Measurements from ENCODE around the gene GFPT2. TPM values are rescaled to one million over a fixed set of nuclear protein-coding genes. Genes with fewer than 3 reads are reported as not detected.

GFPT2 gene
- total and polyA plus RNA-seq, 2 of the 4 experiments (the other 2 are of a cell fraction): 20.3 to 20.8 TPM

- Histone ChIP-seq H4K8ac (ENCODE audit: low read depth in 2 of 2, low read length in 2 of 2) (no peak overlapping the region), H4K91ac (ENCODE audit: insufficient read depth, low read depth, low read length) (no peak overlapping the region), H3K56ac (ENCODE audit: extremely low read depth, insufficient read depth, low read length) (no peak overlapping the region), H3K4me1 (ENCODE audit: control insufficient read depth, insufficient read depth, low read length) (no peaks in the 10 kb centered on the region), H2BK15ac (ENCODE audit: low read depth, low read length) (no peak overlapping the region), H3K4ac (ENCODE audit: low read depth, low read length) (no peak overlapping the region), H3K23ac (ENCODE audit: low read depth, low read length) (no peak overlapping the region), H2AK9ac (replicated peaks; ENCODE audit: low read depth, low read length, poor library complexity) (no peak overlapping the region), H2AFZ (replicated peaks; ENCODE audit: low read length, poor library complexity) (no peak overlapping the region), H3K14ac (replicated peaks; ENCODE audit: low read depth, low read length) (no peak overlapping the region), H2BK120ac (ENCODE audit: low read depth, low read length) (no peak overlapping the region), H3K27me3 (ENCODE audit: control insufficient read depth, insufficient read depth, low read length) (no peaks in the 10 kb centered on the region; the same call in none of the 2 replicates), H3K79me1 (ENCODE audit: low read depth in 1 of 2, low read length in 2 of 2) (no peaks in the 10 kb centered on the region), H4K20me1 (ENCODE audit: insufficient read depth, low read length) (no peaks in the 10 kb centered on the region), H2BK20ac (ENCODE audit: low read depth, low read length) (no peak overlapping the region), H3K4me3 (ENCODE audit: insufficient read depth, low read depth, low read length) (no peak overlapping the region), H3K4me2 (ENCODE audit: low read depth, low read length) (no peak overlapping the region), H3K18ac (ENCODE audit: low read depth, low read length) (no peak overlapping the region), H4K5ac (ENCODE audit: low read depth, low read length) (no peak overlapping the region), H2AK5ac (ENCODE audit: low read depth, low read length) (no peak overlapping the region), H3K9me3 (ENCODE audit: control insufficient read depth, insufficient read depth, low read length) (no peaks in the 10 kb centered on the region), H2BK5ac (ENCODE audit: low read depth, low read length, poor library complexity, severe bottlenecking) (no peak overlapping the region), H3K27ac (ENCODE audit: insufficient read depth, low read length) (no peak overlapping the region), H3K36me3 (ENCODE audit: control insufficient read depth, insufficient read depth, low read length) (no peaks in the 10 kb centered on the region), H3K9ac (ENCODE audit: low read depth, low read length) (no peak overlapping the region), H3K9me1 (ENCODE audit: insufficient read depth, low read length) (no peaks in the 10 kb centered on the region)
- no TSS peak for BruUV-seq (replicated peaks)
- intact Hi-C loops (cut with micrococcal nuclease): no loop called here
- no CpG with 5 or more reads among the region's 3 CpGs for WGBS, 2 experiments (ENCODE audit: extremely low coverage in 2 of 2, insufficient read length in 1 of 2)
- POLR2A ChIA-PET (ENCODE audit: unreplicated experiment): no interaction called here
- CTCF ChIA-PET: no interaction called here
- in situ Hi-C loops (cut with MboI; ENCODE audit: low sequenced_read_pairs): no loop called here
- ATAC-seq (ENCODE audit: low read depth): no peak
- no peak for DNase-seq
- dilution Hi-C loops (cut with HindIII; ENCODE audit: low sequenced_read_pairs, unreplicated experiment): no loop called here
- TF ChIP-seq NFE2L2 (IDR thresholded peaks at IDR 0.05; ENCODE audit: low read depth, low read length): no peak
Measured at GRCh38 chr5:180373870-180374269, 20.7 kb upstream of the GFPT2 start.

All from IMR-90 (cell line).